HG02571 (cell line): Measurements from ENCODE around the gene EMP3.
"Not testable (repeated sequence)": the region's sequence is repeated elsewhere in the genome, so short reads cannot be mapped to it uniquely, and the experiment has no call there.

Experiments
- ATAC-seq: cut with Tn5 transposase; IDR thresholded peaks from one replicate; pipeline ENCODE4 v1.9.1; 2021; ENCODE audit warnings: mild to moderate bottlenecking, moderate library complexity; ENCODE audit not compliant: unreplicated experiment

Gene EMP3

GRCh38 chr19:48315712-48316111 lies 9.6 kb upstream of the EMP3 start:
- no peak for ATAC-seq

DNA sequence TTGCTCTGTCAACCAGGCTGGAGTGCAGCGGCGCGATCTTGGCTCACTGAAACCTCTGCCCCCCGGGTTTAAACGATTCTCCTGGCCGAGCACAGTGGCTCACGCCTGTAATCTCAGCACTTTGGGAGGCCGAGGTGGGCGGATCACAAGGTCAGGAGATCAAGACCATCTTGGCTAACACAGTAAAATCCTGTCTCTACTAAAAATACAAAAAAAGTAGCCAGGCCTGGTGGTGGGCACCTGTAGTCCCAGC lies 7.7 kb upstream of the EMP3 start:
- ATAC-seq, result not testable (repeated sequence)

DNA sequence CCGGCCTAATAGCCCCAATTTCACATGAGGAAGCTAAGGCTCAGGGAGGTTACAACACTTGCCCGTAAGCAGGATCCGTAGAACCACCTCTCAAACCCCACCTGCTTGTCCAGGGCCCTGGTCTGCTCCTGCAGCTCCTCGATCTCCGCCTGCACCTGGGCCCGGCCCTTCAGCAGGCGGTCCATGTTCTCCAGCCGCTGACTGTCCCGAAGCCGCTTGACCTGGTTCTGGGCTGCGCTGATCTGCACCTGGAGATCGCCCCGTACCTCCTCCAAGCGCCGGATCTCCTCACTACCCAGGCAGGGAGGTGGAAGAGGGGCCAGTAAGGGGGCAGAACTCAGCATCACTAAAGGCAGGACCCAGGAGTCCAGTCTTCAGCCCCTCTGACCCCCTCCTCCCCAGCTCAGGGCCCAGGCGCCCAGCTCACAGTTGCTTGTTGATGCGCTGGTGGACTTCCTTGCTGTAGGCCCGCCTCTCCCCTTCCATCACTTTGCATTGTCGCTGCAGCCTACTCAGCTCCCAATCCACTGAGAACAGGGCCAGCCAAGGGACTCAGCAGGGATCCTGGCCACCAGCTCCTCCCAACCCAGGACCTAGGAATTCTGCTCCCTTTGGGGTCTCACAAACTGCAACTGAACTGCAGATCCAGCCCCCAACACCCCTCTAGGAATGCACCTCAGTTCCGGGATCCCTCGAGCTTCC lies 6.9 kb upstream of the EMP3 start:
- no peak for ATAC-seq

GRCh38 chr19:48319647-48320541 lies 5.5 kb upstream of the EMP3 start:
- no peak for ATAC-seq

GRCh38 chr19:48321372-48321621 lies 4.1 kb upstream of the EMP3 start:
- ATAC-seq, result peak; percentile 45

DNA sequence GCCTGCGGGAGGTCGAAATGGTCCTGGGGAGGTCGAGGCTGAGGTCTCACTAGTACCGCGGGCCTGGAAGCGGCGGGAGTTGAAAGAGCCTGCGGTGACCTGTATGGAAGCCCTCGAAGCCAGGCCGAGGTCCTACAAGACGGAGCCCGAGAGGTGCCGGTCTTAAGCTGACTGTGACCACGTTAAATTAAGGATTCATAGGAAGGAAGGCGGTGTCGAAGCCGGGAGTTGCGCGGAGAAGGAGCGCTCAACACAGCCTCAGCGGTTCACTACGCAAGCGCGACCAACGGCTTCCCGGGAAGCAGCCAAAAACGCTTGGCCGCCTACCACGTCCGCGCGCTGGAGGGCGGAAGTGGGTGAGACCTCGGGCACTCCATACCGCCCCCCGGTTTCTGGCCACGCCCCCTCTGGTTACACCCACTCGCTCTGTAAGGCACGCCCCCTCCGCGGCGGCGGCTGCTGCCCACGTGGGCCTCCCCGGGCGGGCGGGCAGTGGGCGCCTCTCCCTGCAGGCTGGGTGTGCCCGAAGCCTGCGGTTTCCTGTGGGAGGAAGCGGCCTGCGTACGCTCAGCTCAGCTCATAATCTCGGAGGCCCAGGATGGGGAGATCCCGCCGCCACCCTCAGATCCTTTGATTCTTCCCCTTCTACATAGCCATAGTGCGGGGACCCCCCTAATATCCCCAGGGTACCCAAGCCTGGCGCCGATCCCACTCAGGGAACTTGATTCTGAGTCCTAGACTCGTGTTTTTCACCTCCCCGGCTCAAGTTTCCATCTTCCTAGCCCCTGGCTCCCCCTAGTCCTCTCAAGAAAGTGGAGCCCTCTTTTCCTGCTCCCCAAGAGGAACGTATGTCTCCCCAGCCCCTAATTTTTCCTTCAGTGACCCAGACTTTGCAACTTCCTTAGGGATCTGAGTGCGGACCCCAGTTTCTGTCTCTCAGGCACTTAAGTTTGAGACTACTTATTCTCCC lies 3.4 kb upstream of the EMP3 start:
- peak; percentile 50 for ATAC-seq

DNA sequence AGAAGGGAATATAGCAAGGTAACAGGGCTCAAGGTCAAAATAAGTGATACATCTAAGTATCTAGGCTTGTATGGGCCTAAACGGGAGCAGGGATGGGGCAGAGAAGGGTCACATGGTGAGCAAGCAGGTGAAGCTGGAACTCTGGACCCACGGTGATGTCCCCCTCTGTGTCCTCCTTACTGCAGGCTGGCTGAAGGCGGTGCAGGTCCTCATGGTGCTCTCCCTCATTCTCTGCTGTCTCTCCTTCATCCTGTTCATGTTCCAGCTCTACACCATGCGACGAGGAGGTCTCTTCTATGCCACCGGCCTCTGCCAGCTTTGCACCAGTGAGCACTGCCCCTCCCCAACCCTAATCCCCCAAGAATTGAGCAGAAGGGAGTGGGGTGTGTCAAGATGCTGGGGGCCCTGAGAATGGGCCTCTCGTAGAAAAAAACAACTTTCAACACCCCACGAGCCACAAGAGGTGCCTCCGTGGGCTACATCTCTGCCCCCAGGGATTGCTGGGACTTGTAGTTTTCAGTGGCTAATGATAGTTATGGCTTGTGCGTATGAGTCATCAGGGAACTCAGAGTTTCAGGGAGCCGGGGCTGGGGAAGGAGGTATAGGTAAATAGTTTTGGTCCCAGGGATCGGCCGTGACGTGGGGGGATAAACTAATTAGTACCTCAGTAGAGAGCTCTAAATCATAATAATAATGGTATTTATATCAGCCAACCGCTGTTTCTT lies 4.0 kb downstream of the EMP3 start:
- no peak for ATAC-seq

- ATAC-seq, result peak; percentile 25
Observed at GRCh38 chr19:48330012-48330681, 4.8 kb downstream of the EMP3 start.

DNA sequence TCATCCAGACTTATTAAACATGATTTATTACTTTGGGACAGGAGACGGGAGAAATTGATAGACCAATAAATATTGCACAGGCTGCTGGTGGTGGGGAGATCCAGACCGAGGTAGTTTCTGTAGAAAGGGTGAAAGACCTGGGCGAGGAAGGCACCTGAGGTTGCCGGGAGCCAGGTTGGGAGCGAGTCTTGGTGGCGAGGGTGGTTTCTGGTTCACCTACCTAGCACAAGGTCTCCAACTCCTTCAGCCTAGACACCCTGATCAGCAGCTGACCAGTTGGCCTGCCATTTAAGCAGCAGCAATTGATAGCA lies 7.0 kb downstream of the EMP3 start:
- ATAC-seq, result no peak

- ATAC-seq, result peak; percentile 54
Observed at GRCh38 chr19:48332662-48333466, 7.5 kb downstream of the EMP3 start.

GRCh38 chr19:48333467-48334384 lies 8.4 kb downstream of the EMP3 start:
- peak; percentile 45 for ATAC-seq

GRCh38 chr19:48338253-48338755 lies 13.0 kb downstream of the EMP3 start:
- no peak for ATAC-seq

DNA sequence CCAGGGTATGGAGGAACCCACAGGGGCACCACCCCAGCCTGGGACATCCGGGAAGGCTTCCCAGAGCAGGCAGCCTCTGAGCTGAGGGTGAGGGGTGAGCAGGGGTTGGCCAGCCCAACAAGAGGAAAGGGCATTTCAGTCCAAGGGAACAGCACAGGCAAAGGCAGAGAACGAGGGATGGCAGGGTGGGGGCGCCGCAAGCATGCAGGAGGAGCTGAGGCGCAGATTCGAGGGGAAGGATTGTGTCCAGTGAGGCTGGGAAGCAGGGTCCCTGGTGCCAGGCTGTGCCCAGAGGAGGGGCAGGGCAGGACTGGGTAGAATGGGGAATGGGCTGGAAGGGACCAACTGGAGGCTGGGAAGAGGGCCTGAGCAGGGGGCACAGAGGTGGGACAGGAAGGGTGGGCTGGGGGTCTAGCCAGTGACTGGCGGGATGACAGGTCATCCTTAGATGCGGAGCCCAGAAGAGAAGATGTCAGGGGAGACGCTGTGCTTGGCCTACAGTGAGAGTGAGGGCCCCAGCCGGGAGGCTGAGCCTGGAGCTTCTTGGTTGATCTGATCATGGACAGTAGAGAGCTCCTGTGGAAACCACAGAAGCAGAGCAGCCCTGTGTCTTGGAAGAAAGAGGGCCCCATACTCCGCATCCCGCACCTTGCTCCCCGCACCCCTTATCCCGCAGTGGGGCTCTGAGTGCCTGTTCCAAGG lies 13.6 kb downstream of the EMP3 start:
- no peak for ATAC-seq

GRCh38 chr19:48340995-48341394 lies 15.6 kb downstream of the EMP3 start:
- no peak for ATAC-seq

DNA sequence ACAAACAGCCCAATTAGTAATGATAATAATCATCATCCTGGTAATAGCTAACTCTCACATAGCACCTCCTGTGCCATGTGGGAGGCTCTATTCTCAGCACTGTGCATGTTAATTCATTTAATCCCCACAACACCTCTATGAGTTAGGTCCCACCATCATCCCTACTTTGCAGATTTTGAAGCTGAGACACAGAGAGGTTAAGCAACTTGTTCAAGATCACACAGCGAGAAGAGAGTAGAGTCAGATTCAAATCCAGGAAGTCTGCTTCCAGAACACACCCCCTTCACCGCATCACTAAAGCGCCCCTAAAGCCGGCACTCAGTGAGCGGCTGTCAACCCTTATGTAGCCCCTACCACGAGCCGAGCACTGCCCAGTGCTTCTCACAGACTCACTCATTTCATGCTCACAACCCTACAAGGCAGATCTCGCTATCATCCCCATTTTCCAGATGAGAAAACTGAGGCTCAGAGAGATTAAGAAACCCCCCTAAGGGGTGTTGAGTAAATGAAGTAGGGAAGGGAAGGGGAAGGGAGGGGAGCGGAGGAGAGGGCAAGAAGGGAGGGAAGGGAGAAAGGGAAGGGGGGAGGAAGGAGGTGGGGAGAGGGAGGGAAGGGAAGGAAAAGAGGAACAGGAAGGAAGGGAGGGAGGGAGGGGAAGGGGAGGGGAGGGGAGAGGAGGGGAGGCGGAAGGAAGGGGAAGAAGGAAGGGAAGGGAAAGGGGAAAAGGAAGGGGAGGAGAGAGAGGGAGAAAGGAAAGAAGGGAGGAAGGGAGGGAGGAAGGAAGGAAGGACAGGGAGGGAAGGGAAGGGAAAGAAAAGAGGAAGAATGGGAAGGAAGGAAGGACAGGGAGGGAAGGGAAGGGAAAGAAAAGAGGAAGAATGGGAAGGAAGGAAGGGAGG lies 16.4 kb downstream of the EMP3 start:
- no peak for ATAC-seq

DNA sequence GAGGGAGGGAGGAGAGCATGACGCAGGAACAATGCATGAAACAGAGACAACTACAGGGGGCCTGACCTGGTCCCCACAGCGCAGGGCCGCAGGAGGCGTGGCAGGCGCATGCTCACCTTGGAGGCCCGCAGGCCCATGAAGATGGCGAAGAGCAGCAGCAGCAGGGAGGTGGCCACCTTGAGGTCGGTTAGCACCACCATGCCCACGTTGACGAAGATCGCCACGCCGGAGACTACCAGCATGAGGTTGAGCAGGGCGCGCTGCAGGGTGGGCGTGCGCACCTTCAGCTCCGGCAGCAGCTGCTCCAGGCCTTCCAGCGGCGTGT lies 17.0 kb downstream of the EMP3 start:
- no peak for ATAC-seq
